GM19240 (cell line): ENCODE results near the gene AP5Z1.

Experiments used
- DNase-seq: peaks from one replicate; pipeline ENCODE4 v3.0.0; 2011; ENCODE audit warnings: low spot score; ENCODE audit not compliant: insufficient read length

AP5Z1 gene

GRCh38 chr7:4837803-4838625 is 62.6 kb downstream of the AP5Z1 start:
- DNase-seq = no peak

DNA sequence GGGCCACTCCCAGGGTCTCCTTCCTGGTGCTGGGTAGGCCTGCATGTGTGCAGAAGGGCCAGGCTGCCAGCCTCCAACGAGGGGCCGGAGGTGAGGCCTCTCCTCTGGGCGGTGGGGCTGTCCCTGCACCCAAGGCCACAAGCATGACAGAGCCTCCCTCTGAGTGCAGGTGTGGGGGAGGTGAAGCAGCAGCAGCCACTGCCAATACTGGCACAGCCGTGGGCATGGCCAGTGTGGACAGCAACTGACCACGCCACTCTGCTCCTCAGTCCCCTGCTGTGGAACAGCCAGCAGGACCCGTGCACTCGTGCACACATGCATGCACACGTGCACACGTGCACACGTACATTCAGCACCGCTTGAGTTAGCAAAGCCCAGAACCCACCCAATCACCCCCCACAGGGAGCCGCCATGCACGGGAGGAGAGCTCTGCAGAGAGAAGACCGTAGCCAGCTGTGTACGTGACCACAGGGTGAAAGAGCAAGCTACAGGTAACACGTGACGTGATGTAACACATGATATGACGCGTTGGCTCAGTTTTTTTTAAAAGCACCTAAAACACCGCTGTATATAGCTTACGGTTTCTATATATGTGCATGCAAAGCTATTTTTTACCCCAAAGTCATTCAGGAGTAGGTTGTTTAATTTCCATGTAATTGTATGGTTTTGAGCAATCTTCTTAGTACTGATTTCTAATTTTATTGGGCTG is 63.4 kb downstream of the AP5Z1 start:
- DNase-seq = no peak

DNA sequence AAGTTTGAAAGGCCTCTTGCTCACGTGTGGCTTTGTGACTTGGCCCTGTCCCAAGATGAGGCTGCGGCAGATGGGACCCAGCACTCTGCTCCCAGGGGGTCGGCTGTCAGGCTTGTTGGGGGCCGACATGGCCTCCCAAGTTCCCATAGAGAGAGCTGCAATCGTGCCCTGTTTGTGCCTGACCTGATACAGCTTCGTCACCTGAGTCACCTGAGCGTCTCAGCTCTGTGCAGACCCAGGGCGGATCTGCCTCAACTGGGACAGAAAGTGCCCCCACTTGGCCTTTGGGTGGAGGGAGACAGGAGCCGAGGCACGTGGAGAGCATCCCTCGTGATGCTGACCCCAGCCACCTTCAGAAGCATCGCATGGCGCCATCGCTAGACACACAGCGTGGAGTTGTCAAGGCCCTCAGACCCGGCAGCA is 64.7 kb downstream of the AP5Z1 start:
- no peak for DNase-seq
